Right ventricle myocardium inferior (tissue), 1 donor: ENCODE data around the gene CHN1. TPM values are rescaled to one million over a fixed set of nuclear protein-coding genes. Genes with fewer than 3 reads are reported as not detected.

Experiments
- ATAC-seq: fragments of 200-7000 bp; cut with Tn5 transposase; one replicate; pipeline ENCODE4 v1.9.1; 2020; ENCODE audit warnings: mild to moderate bottlenecking, moderate library complexity
- DNase-seq: peaks from one replicate; pipeline ENCODE4 v3.0.0; 2021; ENCODE audit errors: missing footprints
- intact Hi-C: fragments of 100-400 bp; cut with DNase I; formaldehyde crosslinking; loops from one replicate; pipeline ENCODE4 v1.11.0; 2022
- total RNA-seq: library from RNA; stranded (reverse); fragmentation: NEBNext Ultra II Directional; extraction: Animal tissue kit (Norgen Biotek cat#: 25700); gene quantifications from one replicate; pipeline ENCODE4 v1.2.1, GENCODE V29; 2021
- donor health status: DM: no; HTN: yes; CAD: no; lungs with severe emphysema.

The CHN1 gene
- total RNA-seq, 1 donor from 2014 or later: 11.7 TPM

- intact Hi-C loops: no loop called here
- DNase-seq: no peak
Measured at GRCh38 chr2:174901075-174901474, 104.1 kb downstream of the CHN1 start.

GRCh38 chr2:174897286-174897685 lies 107.9 kb downstream of the CHN1 start:
- DNase-seq (no peak), ATAC-seq (no peak)
- intact Hi-C loops: no loop called here

More at GRCh38 chr2:174901075-174901474, 104.1 kb downstream of the CHN1 start:
- no peak for ATAC-seq

- DNase-seq (no peak), ATAC-seq (no peak)
- intact Hi-C loops: no loop called here
Measured at GRCh38 chr2:174893018-174893417, 112.2 kb downstream of the CHN1 start.

- DNase-seq: no peak
- intact Hi-C loops: no loop called here
- ATAC-seq: no peak
Measured at GRCh38 chr2:174892546-174892945, 112.6 kb downstream of the CHN1 start.

GRCh38 chr2:174888646-174889271 lies 116.4 kb downstream of the CHN1 start:
- DNase-seq (no peak), ATAC-seq (no peak)
- intact Hi-C loops: no loop called here

- intact Hi-C loops: no loop called here
- no peak for ATAC-seq
- no peak for DNase-seq
Measured at GRCh38 chr2:174888146-174888545, 117.0 kb downstream of the CHN1 start.

- DNase-seq: no peak
- ATAC-seq: no peak
- intact Hi-C loops: no loop called here
Measured at GRCh38 chr2:174882416-174882815, 122.8 kb downstream of the CHN1 start.

- DNase-seq (no peak), ATAC-seq (no peak)
- intact Hi-C loops: no loop called here
Measured at GRCh38 chr2:174881678-174882077, 123.5 kb downstream of the CHN1 start.

GRCh38 chr2:174878537-174879147 lies 126.5 kb downstream of the CHN1 start:
- intact Hi-C loops: no loop called here
- ATAC-seq (no peak), DNase-seq (no peak)

- DNase-seq (no peak), ATAC-seq (no peak)
- intact Hi-C loops: no loop called here
Measured at GRCh38 chr2:174877751-174878150, 127.4 kb downstream of the CHN1 start.

- intact Hi-C loops: no loop called here
- DNase-seq (no peak), ATAC-seq (no peak)
Measured at GRCh38 chr2:174877301-174877700, 127.9 kb downstream of the CHN1 start.

GRCh38 chr2:174874085-174874484 lies 131.1 kb downstream of the CHN1 start:
- ATAC-seq (no peak), DNase-seq (no peak)
- intact Hi-C loops: no loop called here

- DNase-seq: no peak
- intact Hi-C loops: no loop called here
- no peak for ATAC-seq
Measured at GRCh38 chr2:174873471-174873870, 131.7 kb downstream of the CHN1 start.

- DNase-seq: no peak
- intact Hi-C loops: no loop called here
- no peak for ATAC-seq
Measured at GRCh38 chr2:174870787-174871186, 134.4 kb downstream of the CHN1 start.

- ATAC-seq: no peak
- intact Hi-C loops: no loop called here
Measured at GRCh38 chr2:174868878-174869277, 136.3 kb downstream of the CHN1 start.

GRCh38 chr2:174866421-174866820 lies 138.8 kb downstream of the CHN1 start:
- ATAC-seq (no peak), DNase-seq (no peak)
- intact Hi-C loops: no loop called here

More at GRCh38 chr2:174868878-174869277, 136.3 kb downstream of the CHN1 start:
- DNase-seq: no peak

- ATAC-seq: no peak
- DNase-seq: no peak
- intact Hi-C loops: no loop called here
Measured at GRCh38 chr2:174863183-174863582, 142.0 kb downstream of the CHN1 start.

- intact Hi-C loops: no loop called here
Measured at GRCh38 chr2:174859563-174860169, 145.5 kb downstream of the CHN1 start.

GRCh38 chr2:174858745-174859144 lies 146.4 kb downstream of the CHN1 start:
- ATAC-seq (no peak), DNase-seq (no peak)
- intact Hi-C loops: no loop called here

More at GRCh38 chr2:174859563-174860169, 145.5 kb downstream of the CHN1 start:
- ATAC-seq (no peak), DNase-seq (no peak)

- ATAC-seq (no peak), DNase-seq (no peak)
- intact Hi-C loops: no loop called here
Measured at GRCh38 chr2:174856447-174856846, 148.7 kb downstream of the CHN1 start.
